HG02798 (cell line): ENCODE data around the gene TINCR.

ENCODE experiments used
- ATAC-seq: cut with Tn5 transposase; IDR thresholded peaks from one replicate; pipeline ENCODE4 v1.9.1; 2021; ENCODE audit warnings: mild to moderate bottlenecking; ENCODE audit not compliant: unreplicated experiment, poor library complexity

The TINCR gene

DNA sequence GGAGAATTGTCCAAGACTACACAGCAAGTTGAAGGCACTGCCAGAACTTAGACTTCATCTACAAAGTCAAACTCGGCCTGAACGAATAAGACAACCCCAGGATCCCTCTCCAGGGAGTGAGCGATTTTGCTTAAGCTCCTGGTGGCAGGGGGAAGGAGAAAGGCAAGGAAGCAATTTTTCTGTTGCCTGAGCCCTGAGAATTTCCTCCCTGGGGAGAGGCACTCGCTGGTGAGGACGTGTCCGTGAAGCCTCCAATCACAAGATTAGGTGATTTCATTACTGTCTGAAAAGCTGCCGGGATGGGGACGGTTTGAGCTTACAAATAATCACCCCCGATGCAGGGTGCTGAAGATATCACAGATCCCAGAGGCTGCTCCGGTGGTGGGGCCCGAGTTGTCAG lies 45.6 kb downstream of the TINCR start:
- no peak for ATAC-seq

DNA sequence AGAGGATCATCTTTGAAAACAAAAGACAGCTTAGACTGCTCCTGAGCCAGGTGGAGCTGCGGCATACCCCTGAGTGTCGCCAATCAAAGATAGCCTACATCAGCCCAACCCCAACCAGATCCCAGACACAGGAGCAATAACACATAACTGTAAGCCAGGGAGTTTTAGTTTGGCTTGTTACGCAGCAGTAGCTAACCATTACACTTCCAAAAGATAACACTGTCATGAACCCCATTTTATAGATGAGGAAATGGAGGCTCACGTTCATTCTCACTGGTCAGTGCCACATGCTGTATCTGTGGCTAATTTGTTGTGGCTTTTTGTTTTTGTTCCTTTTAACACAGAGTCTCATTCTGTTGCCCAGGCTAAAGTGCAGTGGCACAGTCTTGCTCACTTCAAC lies 47.3 kb downstream of the TINCR start:
- ATAC-seq, result no peak

DNA sequence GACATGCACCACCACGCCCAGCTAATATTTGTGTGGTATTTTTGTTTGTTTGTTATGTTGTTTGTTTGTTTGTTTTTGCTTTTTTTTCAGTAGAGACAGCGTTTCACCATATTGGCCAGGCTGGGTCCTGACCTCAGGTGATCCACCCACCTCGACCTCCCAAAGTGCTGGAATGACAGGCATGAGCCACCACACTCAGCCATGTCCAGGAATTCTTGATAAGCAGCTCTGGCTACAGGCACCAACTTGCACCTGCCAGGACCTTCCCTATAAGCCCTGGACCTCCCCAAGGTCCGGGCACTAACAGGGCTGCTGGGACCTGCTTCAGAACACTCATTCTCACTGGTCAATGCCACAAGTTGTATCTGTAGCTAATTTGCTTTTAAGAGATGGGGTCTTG lies 48.7 kb downstream of the TINCR start:
- ATAC-seq, result no peak

DNA sequence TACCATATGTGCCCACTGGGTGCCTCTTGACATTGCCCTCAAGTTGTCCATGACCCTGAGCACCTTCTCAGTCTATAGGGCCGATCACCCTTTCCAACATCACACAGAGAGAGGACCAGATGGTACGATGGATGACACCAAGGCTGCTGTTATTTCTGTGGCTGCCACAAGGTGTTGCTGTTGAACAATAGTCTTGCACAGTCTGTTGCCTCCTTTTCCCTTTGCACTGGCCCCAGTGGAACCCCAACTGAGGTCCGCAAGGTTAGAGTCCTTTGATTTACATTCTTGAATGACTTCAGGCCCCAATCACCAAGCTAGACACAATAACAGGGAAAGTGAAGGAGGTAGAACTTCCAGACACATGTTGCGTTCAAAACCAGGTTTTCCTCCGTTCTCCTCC lies 52.0 kb downstream of the TINCR start:
- no peak for ATAC-seq

DNA sequence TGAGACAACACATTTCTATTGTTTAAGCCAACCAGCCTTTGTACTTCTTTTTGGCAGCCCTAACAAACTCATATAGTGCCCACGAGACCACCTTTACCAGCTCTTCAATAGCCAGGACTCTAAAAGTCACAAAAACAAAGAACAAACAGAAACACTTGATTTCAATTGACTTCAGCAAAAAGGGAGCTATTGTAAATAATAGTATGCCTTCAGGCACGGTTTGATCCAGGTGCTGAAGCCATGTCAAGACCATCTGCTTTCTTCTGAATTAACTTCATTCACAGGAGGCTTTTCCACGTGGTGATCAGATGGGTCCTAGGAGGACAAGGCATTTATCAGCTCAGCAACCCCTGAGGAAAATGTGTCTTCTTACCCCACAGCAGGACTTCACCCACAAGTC lies 53.8 kb downstream of the TINCR start:
- no peak for ATAC-seq

DNA sequence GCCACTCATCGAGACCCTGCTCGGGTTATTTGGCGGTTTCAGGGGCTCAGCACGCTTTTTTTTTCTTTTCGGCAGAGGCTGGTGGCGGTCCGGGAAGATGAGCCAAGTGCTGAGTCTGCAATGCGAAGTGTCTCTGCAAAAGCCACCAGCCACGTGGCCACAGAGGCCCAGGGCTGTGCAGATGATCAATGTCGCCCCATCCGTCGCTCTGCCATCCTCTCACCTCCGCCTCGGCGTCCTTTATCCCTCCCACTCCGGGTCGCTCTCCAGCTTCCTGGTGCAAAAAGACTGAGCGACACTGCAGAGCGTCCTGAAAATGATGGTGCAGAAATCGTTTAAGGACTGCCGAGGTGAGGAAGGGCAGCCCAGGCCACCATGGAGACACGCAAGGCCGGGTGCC lies 55.0 kb downstream of the TINCR start:
- ATAC-seq, result no peak
